ENCODE results near the gene TP53TG5. TPM values are rescaled to one million over a fixed set of nuclear protein-coding genes. Genes with fewer than 3 reads are reported as not detected.

The TP53TG5 gene
- polyA plus RNA-seq (ENCODE audit: insufficient read length in 12 of 12) = 1 to 10 TPM in 2 of 12 donors, under 1 TPM in 8, not detected in 2; 0.17 to 1.6 (median 0.61) TPM
- long read RNA-seq, donor 1 = 0 reads
- long read RNA-seq, donor 2 = 0 reads
- long read RNA-seq, donor 3 = 0 reads
- long read RNA-seq, donor 4 = 0 reads
- long read RNA-seq, donor 5 = 0 reads
- long read RNA-seq, donor 6, partial matches to known transcripts = 0 of 12 reads
- long read RNA-seq, donor 6, other reads (novel, unspliced or antisense) = 12 of 12 reads
- long read RNA-seq, donor 7, partial matches to known transcripts = 9 of 9 reads
- long read RNA-seq, donor 7, other reads (novel, unspliced or antisense) = 0 of 9 reads
- long read RNA-seq, donor 8 = 0 reads
- long read RNA-seq, donor 9 = 0 reads
- long read RNA-seq, donor 10 = 0 reads
- long read RNA-seq, donor 11, partial matches to known transcripts = 70 of 70 reads
- long read RNA-seq, donor 11, other reads (novel, unspliced or antisense) = 0 of 70 reads

GRCh38 chr20:45378191-45378590 lies at the start of gene TP53TG5:
TSS of gene TP53TG5 (minus strand) at chr20:45378325. CDS start at chr20:45378236, 89 bp downstream.
- DNase-seq = no peak

DNA sequence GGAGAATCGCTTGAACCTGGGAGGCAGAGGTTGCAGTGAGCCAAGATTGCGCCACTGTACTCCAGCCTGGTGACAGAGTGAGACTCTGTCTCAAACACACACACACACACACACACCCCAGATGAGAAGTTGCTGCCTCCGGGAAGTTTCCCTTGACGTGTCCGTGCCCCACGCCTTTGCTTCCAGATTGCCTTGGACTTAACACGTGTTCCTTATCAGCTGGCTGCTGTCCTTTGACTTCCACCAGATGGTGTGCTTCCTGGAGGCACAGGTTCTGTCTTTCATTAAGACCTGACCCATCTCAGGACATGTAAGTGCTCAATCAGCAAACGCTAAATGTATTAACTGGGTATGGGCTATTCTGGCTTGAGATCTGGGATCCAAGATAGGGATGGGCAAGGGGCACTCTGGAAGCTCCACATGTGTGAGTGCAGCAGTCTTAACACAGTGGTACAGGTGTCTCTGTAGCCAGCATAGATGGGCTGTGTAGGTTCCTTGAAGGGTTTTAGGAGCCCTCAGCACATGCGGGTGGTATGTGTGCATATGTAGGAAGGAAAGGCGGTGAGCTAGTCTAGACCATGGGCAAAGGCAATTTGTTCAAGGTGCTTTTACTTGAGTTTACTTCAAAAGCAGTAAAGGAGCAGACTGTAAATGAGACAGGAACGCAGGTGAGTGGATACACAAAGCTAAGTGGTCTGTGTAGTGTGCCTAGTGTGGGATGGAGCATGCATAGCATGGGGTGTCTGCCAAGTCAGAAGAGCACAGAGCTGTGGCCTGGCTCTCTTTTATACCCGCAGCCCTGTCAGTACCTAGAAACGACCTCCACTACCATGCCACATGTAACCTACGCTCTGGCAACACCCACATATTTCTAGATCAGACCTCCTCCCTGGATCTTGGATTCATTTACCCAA lies 49.4 kb upstream of the TP53TG5 start:
- no peak for DNase-seq

DNA sequence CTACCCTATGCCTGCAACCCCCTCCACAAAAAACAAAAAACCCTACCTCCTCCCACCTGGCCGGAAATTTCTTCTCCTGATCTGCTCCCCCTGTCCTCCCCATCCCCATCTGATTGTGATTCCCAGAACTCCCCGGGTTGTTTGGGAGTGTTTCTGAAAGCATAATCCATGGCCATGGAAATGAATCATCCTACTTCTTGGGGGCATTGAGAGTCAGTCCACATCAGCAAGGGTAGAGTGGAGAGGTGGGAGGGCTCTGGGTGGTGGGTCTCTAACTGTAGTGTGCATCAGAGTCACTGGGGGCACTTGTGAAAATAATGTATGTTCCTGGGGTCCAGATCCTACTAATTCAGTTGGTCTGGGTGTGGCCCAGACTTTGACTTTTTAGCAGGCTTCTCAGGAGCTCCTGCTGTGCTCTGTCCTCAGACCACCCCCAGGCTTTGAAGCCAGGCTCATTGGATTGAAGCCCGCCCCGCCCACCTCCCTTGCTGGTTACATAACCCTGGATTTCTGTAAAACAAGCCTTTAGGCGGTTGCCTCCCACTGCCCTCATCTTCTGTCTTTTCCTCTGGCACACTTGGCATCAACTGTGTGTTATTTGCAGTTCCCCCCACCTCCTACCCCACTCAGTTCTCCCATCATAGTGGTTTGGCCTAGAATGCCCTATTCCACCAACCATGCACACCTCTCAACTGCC lies 48.3 kb upstream of the TP53TG5 start:
- DNase-seq = no peak

DNA sequence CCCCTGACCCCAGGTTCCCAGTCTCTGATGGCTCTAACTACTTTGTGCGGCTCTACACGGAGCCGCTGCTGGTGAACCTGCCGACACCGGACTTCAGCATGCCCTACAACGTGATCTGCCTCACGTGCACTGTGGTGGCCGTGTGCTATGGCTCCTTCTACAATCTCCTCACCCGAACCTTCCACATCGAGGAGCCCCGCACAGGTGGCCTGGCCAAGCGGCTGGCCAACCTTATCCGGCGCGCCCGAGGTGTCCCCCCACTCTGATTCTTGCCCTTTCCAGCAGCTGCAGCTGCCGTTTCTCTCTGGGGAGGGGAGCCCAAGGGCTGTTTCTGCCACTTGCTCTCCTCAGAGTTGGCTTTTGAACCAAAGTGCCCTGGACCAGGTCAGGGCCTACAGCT lies 47.4 kb upstream of the TP53TG5 start:
- DNase-seq = no peak

- DNase-seq = no peak
Observed at GRCh38 chr20:45423700-45424099, 45.6 kb upstream of the TP53TG5 start.

DNA sequence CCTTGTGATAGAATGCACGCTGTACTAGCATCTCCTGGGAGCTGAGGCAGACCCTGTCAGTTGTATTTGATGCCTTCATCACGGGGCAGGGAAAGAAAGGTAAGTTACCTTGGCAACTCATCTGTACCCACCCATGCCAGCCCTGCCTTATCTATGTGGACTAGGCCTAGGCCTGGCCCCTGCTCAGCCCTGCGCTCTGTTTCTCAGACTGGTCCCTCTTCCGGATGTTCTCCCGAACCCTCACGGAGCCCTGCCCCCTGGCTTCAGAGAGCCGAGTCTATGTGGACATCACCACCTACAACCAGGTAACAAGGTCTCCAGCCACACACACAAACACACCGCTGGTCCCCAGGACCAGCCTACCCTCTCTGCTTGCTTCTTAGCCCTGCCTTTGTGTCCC lies 42.0 kb upstream of the TP53TG5 start:
- DNase-seq = no peak

DNA sequence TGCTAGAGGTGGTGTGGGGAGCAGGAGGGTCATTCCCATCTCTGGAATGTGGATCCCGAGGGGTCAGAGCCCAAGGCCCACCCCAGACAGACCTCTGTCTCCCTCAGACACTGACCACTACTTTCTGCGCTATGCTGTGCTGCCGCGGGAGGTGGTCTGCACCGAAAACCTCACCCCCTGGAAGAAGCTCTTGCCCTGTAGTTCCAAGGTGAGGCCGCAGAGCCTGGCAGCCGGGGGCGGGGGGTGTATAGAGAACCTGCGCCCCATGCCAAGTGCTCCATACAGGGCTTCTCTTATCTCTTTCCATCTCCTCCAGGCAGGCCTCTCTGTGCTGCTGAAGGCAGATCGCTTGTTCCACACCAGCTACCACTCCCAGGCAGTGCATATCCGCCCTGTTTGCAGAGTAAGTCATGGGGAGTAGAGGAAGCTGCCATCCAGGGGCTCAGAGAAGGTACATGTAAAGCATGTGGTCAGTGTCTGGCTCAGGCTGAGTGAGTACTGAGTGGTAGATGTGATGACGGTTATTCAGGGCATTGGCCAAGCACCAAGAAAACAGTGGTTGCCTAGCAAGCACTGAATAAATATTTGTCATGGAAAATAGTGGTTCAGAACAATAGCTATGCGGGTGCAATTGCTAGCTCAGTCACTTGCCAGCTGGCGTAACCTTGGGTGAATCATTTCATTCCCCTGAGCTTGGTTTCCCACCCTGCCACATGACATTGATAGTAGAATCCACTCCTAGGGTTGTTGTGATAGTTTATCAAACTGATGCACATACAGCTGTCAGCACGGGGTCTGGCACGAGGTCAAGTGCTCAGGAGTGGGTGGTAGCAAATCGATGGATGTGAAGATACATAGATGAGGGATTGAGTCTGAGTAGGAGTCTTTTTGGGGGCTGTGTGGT lies 41.3 kb upstream of the TP53TG5 start:
- no peak for DNase-seq

DNA sequence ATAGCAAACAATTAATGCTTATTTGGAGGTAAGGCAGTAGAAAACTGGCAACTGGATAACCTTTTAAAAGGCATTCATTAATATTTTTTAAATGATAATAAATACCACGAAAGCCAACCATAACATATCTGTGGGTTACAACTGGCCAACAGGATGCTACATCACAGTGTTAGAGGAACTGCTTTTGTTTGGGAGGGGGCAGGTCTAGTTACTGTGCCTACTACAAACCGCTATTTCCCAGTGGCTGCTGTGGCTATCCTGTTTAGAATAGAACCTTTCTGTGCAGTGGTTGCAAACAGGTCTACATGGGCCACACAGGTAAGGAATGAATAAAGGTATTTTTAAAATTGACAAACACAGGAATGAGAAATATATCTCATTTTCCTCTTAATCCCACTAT lies 38.8 kb upstream of the TP53TG5 start:
- DNase-seq = no peak

GRCh38 chr20:45415822-45416637 lies 37.9 kb upstream of the TP53TG5 start, which contains the start of gene PIGT:
TSS of gene PIGT (plus strand) at chr20:45416141. CDS start at chr20:45416157, 16 bp downstream.
- DNase-seq = peak; percentile 86

DNA sequence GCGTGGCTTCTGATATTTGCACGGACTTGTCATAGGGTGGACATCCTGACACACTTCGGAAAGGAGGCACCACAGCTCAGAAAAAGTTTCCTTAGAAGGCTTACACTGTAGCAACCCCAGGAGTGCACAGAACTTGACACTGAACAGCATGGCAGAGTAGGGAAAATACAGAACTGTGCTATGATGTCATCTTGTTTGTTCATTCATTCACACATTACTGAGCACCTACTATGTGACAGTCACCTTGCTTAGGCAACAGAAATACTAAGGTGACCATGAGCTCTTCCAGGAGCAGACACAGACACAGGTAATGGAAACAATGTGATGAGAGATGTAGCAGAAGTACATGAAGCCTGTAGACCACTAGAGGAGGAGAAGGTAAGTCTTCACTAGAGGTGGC lies 35.4 kb upstream of the TP53TG5 start:
- no peak for DNase-seq

- DNase-seq = no peak
Observed at GRCh38 chr20:45412653-45413052, 34.5 kb upstream of the TP53TG5 start.

DNA sequence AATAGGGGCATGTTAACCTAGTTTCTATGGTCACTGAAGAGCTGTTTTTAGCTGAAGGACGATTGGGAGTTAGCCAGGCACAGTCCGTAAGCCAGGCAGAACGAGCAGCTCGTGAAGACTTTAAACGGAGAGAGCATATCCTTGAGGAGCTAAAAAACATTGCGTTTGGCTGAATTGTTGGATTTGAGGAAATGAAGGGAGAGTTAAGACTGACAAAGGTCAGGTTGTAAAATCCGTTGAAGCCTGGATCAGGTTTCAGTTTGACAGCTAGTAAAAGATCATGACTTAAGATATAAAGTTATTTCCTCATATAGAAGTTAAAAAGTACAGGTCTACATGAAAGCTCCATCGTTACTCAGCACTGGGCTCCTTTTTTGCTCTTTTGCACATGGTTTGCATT lies 32.8 kb upstream of the TP53TG5 start:
- no peak for DNase-seq

GRCh38 chr20:45409521-45410272 lies 31.6 kb upstream of the TP53TG5 start:
- DNase-seq = no peak

- no peak for DNase-seq
Observed at GRCh38 chr20:45408646-45409213, 30.6 kb upstream of the TP53TG5 start.

- DNase-seq = no peak
Observed at GRCh38 chr20:45407783-45408645, 29.9 kb upstream of the TP53TG5 start, which contains the start of gene DBNDD2. TSS of gene DBNDD2 (plus strand) at chr20:45408289. CDS start at chr20:45408468, 179 bp downstream.

GRCh38 chr20:45407067-45407745 lies 29.1 kb upstream of the TP53TG5 start:
- no peak for DNase-seq

Data from muscle of arm (tissue), 14 donors.